CD4-positive, alpha-beta T cell treated with Interleukin-21 for 1 hour (primary cell): ENCODE data around the gene ARRDC2.
"Not testable (repeated sequence)": the region's sequence is repeated elsewhere in the genome, so short reads cannot be mapped to it uniquely, and the experiment has no call there.

Experiments used
- DNase-seq: peaks from one replicate; pipeline ENCODE4 v3.0.0-alpha.2; 2020

ARRDC2 gene

GRCh38 chr19:18017275-18018083 lies 9.5 kb downstream of the ARRDC2 start:
- no peak for DNase-seq

GRCh38 chr19:18020212-18021085 lies 12.5 kb downstream of the ARRDC2 start:
- no peak for DNase-seq

- DNase-seq = peak; percentile 78
These were observed 13.3 kb downstream of the ARRDC2 start for GRCh38 chr19:18021121-18021755.

- peak; percentile 77 for DNase-seq
These were observed 15.8 kb downstream of the ARRDC2 start for GRCh38 chr19:18023622-18024251.

- no peak for DNase-seq
These were observed 19.2 kb downstream of the ARRDC2 start for GRCh38 chr19:18027151-18027550.

- no peak for DNase-seq
These were observed 21.8 kb downstream of the ARRDC2 start for GRCh38 chr19:18029617-18030338.

- DNase-seq = not testable (repeated sequence)
These were observed 23.4 kb downstream of the ARRDC2 start for GRCh38 chr19:18031401-18031800.

- DNase-seq = not testable (repeated sequence)
These were observed 24.1 kb downstream of the ARRDC2 start for GRCh38 chr19:18032102-18032501.

- no peak for DNase-seq
These were observed 33.1 kb downstream of the ARRDC2 start for GRCh38 chr19:18041054-18041453.

GRCh38 chr19:18043676-18044075 lies 35.7 kb downstream of the ARRDC2 start:
- DNase-seq = no peak

- peak; percentile 85 for DNase-seq
These were observed 36.9 kb downstream of the ARRDC2 start for GRCh38 chr19:18044825-18045304.

- DNase-seq = no peak
These were observed 37.5 kb downstream of the ARRDC2 start for GRCh38 chr19:18045307-18046050.

- no peak for DNase-seq
These were observed 38.2 kb downstream of the ARRDC2 start for GRCh38 chr19:18046059-18046718.

- DNase-seq = no peak
These were observed 41.4 kb downstream of the ARRDC2 start for GRCh38 chr19:18049385-18049784.

GRCh38 chr19:18051887-18052286 lies 43.9 kb downstream of the ARRDC2 start:
- no peak for DNase-seq

- no peak for DNase-seq
These were observed 45.7 kb downstream of the ARRDC2 start for GRCh38 chr19:18053576-18054219.

- DNase-seq = no peak
These were observed 48.0 kb downstream of the ARRDC2 start for GRCh38 chr19:18055967-18056366.

- DNase-seq = no peak
These were observed 49.6 kb downstream of the ARRDC2 start for GRCh38 chr19:18057557-18057956.

GRCh38 chr19:18058208-18059009 lies 50.4 kb downstream of the ARRDC2 start:
- peak; percentile 84 for DNase-seq
